GM19324 (cell line): ENCODE results near the gene CAMP.
"Not testable (repeated sequence)": the region's sequence is repeated elsewhere in the genome, so short reads cannot be mapped to it uniquely, and the experiment has no call there.

ENCODE experiments used
- ATAC-seq: cut with Tn5 transposase; IDR thresholded peaks from one replicate; pipeline ENCODE4 v1.9.1; 2021; ENCODE audit warnings: mild to moderate bottlenecking, moderate library complexity; ENCODE audit not compliant: unreplicated experiment, low FRiP score

CAMP gene

DNA sequence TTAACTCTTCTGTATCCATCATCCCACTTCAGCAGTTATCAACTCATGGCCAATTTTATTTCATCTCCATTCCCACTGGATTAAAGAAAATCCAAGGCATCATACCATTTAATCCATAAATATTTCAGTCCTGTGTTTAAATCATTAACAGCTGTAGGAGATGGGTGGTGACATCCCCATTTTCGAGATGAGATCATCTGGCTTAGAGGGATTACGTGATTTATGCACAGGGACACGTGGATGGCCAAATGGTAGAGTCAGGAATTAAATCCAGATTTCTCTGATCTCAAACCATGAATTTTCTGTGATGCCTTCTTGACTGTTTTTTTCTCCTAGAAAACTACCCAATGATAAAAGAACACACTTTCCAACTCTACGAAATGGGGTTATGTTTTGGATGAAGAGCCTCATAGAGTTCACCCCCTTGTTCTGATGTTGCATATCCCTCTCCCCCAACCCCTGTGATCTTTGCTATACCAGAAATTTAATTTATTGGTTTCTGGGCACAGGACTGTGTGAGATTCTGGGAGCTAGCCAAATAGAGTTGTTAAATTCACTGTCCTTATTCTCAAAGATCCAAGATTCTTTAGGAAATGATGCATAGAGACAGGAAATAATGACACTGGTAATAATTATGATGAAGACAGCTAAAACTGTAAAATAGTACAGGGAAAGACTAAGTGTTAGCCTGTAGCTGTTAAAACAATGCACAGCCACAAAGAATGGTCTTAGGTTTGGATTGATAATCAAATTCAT lies 25.0 kb downstream of the CAMP start:
- no peak for ATAC-seq

DNA sequence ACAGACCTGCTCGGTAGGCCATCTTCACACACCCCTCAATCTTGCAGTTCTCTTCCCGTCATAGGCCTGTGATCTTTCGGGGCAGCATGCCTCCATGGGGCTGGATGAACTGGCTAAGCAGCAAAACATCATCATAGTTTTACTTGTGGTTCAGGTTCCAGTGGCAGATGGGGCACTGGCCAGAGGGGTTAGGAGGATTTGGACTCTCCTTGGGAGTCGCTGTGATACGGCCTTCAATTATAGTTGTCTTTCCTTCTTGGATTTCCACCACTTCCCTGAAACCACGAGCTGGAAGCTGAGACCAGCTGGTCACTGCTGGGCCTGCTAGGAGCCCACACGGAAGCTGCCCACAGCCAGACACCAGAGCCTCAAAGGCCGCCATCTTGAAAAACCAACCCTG lies 33.3 kb downstream of the CAMP start:
- ATAC-seq: no peak

DNA sequence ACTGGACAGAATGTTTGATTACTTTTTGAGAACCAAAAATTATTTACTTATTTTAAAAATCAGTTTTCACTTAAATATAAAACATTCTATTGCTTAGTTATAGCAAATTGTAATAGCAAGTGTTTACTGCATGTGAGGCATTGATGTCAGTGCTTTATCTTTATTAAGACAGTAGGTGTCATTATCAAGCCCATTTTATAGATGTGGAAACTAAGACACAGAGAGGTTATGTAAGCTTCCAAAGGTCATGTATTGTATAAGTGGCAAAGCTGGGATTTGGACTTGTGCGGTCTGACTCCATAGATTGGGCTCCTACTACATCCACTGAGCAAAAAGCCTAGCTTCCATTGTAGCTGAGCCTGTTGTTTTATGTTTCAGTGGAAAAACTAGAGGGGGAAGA lies 35.2 kb downstream of the CAMP start:
- ATAC-seq: no peak

DNA sequence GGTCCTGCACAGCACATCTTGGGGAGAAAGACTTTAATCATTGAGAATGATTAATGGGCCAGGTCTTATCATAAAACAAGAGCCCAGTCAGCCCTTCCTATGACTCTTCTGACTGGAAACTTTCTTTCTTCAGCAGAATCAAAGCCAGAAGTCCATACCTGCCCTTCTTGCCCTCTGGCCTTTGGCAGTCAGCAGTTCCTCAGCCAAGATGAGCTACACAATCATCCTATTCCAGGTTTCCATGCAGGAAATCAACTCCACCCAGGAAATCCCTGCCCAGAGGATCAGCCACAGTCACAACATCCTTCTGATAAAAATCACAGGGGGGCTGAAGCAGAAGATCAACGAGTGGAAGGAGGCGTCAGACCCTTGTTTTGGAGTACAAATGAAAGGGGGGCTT lies 44.5 kb downstream of the CAMP start:
- no peak for ATAC-seq

DNA sequence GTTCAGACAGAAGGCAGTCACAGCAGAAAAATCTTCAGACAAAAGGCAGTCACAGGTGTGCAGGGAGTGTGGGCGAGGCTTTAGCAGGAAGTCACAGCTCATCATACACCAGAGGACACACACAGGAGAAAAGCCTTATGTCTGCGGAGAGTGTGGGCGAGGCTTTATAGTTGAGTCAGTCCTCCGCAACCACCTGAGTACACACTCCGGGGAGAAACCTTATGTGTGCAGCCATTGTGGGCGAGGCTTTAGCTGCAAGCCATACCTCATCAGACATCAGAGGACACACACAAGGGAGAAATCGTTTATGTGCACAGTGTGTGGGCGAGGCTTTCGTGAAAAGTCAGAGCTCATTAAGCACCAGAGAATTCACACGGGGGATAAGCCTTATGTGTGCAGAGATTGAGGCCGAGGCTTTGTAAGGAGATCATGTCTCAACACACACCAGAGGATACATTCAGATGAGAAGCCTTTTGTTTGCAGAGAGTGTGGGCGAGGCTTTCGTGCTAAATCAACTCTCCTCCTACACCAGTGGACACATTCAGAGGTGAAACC lies 45.2 kb downstream of the CAMP start:
- ATAC-seq: no peak

DNA sequence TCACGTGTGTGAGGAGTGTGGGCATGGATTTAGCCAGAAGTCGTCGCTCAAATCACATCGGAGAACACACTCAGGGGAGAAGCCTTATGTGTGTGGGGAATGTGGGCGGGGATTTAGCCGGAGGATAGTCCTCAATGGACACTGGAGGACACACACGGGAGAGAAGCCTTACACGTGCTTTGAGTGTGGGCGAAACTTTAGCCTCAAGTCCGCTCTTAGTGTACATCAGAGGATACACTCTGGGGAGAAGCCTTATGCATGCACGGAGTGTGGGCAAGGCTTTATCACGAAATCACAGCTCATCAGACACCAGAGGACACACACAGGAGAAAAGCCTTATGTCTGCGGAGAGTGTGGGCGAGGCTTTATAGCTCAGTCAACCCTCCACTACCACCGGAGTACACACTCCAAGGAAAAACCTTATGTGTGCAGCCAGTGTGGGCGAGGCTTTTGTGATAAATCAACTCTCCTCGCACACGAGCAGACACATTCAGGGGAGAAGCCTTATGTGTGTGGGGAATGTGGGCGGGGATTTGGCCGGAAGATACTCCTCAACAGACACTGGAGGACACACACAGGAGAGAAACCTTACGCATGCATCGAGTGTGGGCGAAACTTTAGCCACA lies 45.8 kb downstream of the CAMP start:
- no peak for ATAC-seq

DNA sequence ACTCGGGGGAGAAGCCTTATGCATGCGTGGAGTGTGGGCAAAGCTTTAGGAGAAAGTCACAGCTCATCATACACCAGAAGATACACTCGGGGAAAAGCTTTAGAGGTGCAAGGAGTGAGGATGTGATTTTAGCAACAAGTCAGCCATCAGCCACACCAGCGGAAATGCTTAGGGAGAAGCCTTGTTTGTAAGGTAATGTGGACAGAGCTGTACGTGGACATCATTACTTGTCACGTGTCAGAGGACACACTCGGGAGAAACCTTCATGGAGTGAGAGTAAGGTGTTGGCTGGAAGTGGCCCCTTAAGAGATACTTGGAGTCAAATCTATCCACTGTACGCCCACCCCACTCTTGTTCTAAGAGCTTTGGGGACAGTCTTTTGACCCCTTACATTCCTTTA lies 46.3 kb downstream of the CAMP start:
- ATAC-seq: no peak

DNA sequence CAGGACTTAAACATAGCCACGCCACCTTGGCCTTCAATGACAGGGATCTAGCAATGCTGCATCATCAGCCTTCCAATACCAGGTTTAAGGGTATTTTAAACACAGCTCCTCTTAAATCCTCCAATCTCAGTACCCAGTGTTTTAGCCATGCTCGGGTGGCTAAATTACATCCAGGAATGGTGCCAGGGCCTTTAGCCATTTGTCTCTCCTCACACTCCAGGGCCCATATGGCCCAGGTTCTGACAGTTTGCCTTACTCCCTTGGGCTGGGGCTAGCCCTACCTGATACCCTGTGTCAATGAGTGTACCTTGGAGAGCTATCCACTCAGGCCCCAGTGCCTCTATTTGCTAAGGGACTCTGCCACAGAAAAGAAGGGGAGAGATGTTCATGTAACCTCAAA lies 47.0 kb downstream of the CAMP start:
- no peak for ATAC-seq

DNA sequence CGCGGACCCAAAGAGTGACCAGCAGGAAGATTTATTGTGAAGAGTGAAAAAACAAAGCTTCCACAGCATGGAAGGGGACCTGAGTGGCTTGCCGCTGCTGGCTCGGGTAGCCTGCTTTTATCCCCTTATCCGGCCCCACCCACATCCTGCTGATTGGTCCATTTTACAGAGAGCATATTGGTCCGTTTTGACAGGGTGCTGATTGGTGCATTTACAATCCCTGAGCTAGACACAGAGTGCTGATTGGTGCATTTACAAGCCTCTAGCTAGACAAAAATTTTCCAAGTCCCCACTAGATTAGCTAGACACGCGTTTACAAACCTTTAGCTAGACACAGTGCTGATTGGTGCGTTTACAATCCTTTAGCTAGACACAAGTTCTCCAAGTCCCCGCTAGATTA lies 47.9 kb downstream of the CAMP start:
- ATAC-seq: not testable (repeated sequence)

DNA sequence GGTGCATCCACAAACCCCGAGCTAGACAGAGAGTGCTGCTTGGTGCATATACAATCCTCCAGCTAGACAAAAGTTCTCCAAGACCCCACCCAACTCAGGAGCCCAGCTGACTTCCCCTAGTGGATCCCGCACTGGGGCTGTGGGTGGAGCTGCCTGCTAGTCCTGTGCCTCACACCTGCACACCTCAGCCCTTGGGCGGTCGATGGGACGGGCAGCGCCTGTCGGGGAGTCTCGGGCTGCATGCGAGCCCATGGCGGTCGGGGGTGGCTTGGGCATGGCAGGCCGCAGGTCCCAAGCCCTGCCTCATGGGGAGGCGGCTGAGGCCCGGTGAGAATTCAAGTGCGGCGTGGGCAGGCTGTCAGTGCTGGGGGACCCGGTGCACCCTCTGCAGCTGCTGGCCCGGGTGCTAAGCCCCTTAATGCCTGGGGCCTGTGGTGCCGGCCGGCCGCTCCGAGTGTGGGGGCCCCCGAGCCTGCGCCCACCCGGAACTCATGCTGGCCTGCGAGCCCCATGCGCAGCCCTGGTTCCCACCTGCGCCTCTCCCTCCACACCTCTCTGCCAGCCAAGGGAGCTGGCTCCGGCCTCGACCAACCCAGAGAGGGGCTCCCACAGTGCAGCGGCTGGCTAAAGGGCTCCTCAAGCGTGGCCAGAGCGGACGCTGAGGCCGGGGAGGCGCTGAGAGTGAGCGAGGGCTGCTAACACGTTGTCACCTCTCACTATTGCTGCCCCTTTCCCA lies 48.6 kb downstream of the CAMP start:
- no peak for ATAC-seq

DNA sequence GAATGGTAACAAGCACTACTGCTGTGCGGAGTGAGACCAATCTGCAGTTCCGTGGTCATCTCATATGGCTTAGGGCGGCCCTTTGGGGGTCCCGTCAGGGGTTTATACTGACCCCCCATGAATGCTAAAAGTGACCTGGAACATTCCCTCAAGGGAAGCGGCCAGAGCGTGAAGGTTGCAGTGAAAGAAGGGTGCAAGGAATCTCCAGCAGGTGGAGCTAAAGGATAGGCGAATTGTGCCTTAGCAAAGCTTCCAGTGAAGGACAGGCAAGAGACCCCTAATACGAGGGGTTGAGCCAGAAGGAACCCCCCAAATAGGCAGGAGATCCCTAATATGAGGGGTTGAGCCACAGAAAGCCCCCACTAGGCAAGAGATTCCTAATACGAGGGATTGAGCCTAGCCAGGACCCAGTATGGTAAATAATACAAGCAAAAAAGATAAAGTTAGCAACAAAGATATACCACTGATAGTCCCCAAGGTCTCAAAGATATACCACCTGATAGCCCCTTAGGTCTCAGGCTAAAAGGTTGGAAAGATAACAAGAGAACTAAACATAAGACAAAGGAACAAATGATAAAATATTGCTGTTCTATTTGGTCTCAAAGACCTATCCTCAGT lies 50.4 kb downstream of the CAMP start:
- no peak for ATAC-seq

DNA sequence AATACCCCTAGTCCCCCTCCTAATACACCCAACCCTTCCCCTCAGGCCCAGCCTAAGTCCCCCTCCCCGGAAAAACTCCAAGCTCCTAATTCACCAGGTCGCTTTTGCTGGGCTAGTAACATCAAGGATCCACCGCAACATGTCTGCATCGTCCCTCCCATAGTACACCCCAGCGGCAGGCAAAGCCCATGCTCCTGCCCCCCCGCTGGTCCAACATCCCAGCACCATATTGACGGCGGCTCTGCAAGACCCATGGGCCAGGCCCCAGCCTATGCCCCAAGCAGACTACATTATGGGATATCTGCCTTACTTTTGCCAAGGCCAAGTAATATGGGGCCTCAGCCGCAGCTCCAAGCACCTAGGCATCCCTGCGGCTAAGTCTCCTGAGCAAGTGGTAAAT lies 51.2 kb downstream of the CAMP start:
- ATAC-seq: no peak
